Panc1 (cell line): Measurements from ENCODE around the gene NANOS3. TPM values are rescaled to one million over a fixed set of nuclear protein-coding genes. Genes with fewer than 3 reads are reported as not detected.

Experiments
- ATAC-seq: fragments of 200-7000 bp; cut with Tn5 transposase; 2 replicates; pipeline ENCODE4 v1.9.1; 2020; ENCODE audit warnings: mild to moderate bottlenecking, moderate library complexity
- BruUV-seq: library from RNA; stranded (reverse); fragments of 400-500 nt; replicated peaks from 2 replicates; lab custom pipeline; 2021; lab: Mats Ljungman, UMichigan
- CTCF ChIA-PET: fragments of 300-600 bp; sonication (Branson Sonifier 250); formaldehyde crosslinking; loops from one replicate; lab custom pipeline; 2022; ENCODE audit warnings: antibody characterized with exemption; lab: Charles Lee
- POLR2A ChIA-PET: fragments of 300-600 bp; sonication (Branson Sonifier 250); formaldehyde crosslinking; loops from one replicate; lab custom pipeline; 2022; ENCODE audit warnings: antibody characterized with exemption; lab: Charles Lee
- DNase-seq: peaks from one replicate; pipeline ENCODE4 v3.0.0-alpha.2; 2010; ENCODE audit warnings: low read depth, low spot score
- H3K27ac ChIP-seq: 2 replicates; pipeline ENCODE4 v1.5.1; 2011; ENCODE audit warnings: mild to moderate bottlenecking, low read length, inconsistent platforms
- H3K27me3 ChIP-seq: fragments of 200-500 bp; sonication (Bioruptor generic); 2 replicates; pipeline ENCODE4 v1.6.0; 2014; ENCODE audit warnings: low read length, inconsistent platforms; ENCODE audit not compliant: control insufficient read depth, insufficient read depth
- H3K36me3 ChIP-seq: fragments of 200-500 bp; sonication (Bioruptor generic); 2 replicates; pipeline ENCODE4 v1.5.1; 2014; ENCODE audit warnings: inconsistent platforms, mild to moderate bottlenecking, low read length, moderate library complexity; ENCODE audit not compliant: control insufficient read depth, insufficient read depth
- H3K4me1 ChIP-seq: 2 replicates; pipeline ENCODE4 v1.5.1; 2011; ENCODE audit warnings: inconsistent platforms, mild to moderate bottlenecking, low read length, moderate library complexity; ENCODE audit not compliant: control insufficient read depth, insufficient read depth
- H3K4me3 ChIP-seq, 2 experiments: 2 replicates each; pipeline ENCODE4 v1.5.1; 2011 to 2012; ENCODE audit warnings: low read depth in 2 of 2, low read length in 2 of 2, mild to moderate bottlenecking in 2 of 2, inconsistent platforms in 1 of 2, moderate library complexity in 1 of 2
- H3K9me3 ChIP-seq: fragments of 200-500 bp; sonication (Bioruptor generic); 2 replicates; pipeline ENCODE4 v1.5.1; 2014; ENCODE audit warnings: low read depth, mild to moderate bottlenecking, inconsistent platforms, low read length, moderate library complexity; ENCODE audit not compliant: control insufficient read depth, insufficient read depth
- CTCF ChIP-seq: fragments of 450-650 bp; IDR thresholded peaks from 2 replicates; pipeline ENCODE4 v1.5.1; 2017; ENCODE audit warnings: mild to moderate bottlenecking
- POLR2AphosphoS5 ChIP-seq: IDR thresholded peaks from 2 replicates; pipeline ENCODE4 v1.6.1; 2012; ENCODE audit warnings: mild to moderate bottlenecking, low read depth, low read length, moderate library complexity
- REST ChIP-seq, 2 experiments: IDR thresholded peaks; 2 replicates each; pipeline ENCODE4 v1.6.1; 2011 to 2012; ENCODE audit warnings: low read depth in 2 of 2, control low read depth in 1 of 2, low read length in 1 of 2, mild to moderate bottlenecking in 1 of 2, moderate library complexity in 1 of 2; ENCODE audit not compliant: insufficient read depth in 1 of 2
- SIN3A ChIP-seq: IDR thresholded peaks from 2 replicates; pipeline ENCODE4 v1.6.1; 2012; ENCODE audit warnings: low read depth, mild to moderate bottlenecking, low read length, moderate library complexity, borderline replicate concordance; ENCODE audit not compliant: insufficient read depth
- TCF7L2 ChIP-seq: IDR thresholded peaks from 2 replicates; pipeline ENCODE4 v1.6.1; 2011; ENCODE audit warnings: mild to moderate bottlenecking, low read depth, low read length, inconsistent platforms
- in situ Hi-C: cut with HindIII; loops from 2 replicates; pipeline ENCODE4 v1.10.0; 2016; ENCODE audit warnings: low sequenced_read_pairs, low pct_unique_long_range_greater_than_20kb
- intact Hi-C: fragments of 100-400 bp; cut with micrococcal nuclease; formaldehyde crosslinking; loops from one replicate; pipeline ENCODE4 v1.10.0; 2022; ENCODE audit not compliant: unreplicated experiment
- microRNA-seq: library from miRNA; unstranded; fragments of <30 nt; microRNA quantifications from one replicate; pipeline ENCODE4 v1.1.0, GENCODE V29; 2020; ENCODE audit not compliant: unreplicated experiment
- total RNA-seq: library from RNA; stranded (reverse); gene quantifications from one replicate; pipeline ENCODE4 v1.2.1, GENCODE V29; 2021; ENCODE audit not compliant: unreplicated experiment

NANOS3 gene
- total RNA-seq, 1 experiment from 2014 or later: 0.33 TPM

- no peak overlapping the region for H3K27ac ChIP-seq
- ChIA-PET POLR2A (no interaction called here), CTCF (no interaction called here)
- no peaks in the 10 kb centered on the region for H3K9me3 ChIP-seq
- DNase-seq: no peak
- in situ Hi-C loops: no loop called here
- TF ChIP-seq SIN3A (no peak), REST (IDR thresholded peaks at IDR 0.05; ENCODE audit: insufficient read depth in 1 of 2, low read depth in 2 of 2, low read length in 1 of 2) (no peak), CTCF (no peak), POLR2AphosphoS5 (no peak), TCF7L2 (no peak)
- ATAC-seq: no peak
- intact Hi-C loops: no loop called here
- H3K27me3 ChIP-seq: no peaks in the 10 kb centered on the region
- no TSS peak for BruUV-seq
- H3K36me3 ChIP-seq: no peaks in the 10 kb centered on the region
- no peak overlapping the region for H3K4me3 ChIP-seq
- no peaks in the 10 kb centered on the region for H3K4me1 ChIP-seq
These were observed 53.0 kb downstream of the NANOS3 start for GRCh38 chr19:13929956-13930355.

Small RNA genes within 50 kb of the gene (microRNA-seq; reads per million reads assigned to microRNA genes)
- gene MIR181C: 220 reads per million, percentile 63 among the genes with 10 or more reads in this experiment
- gene MIR181D: 229 reads per million, percentile 63 among the genes with 10 or more reads in this experiment

Other genes with a start within 250 kb of the NANOS3 start
- gene MRI1, start 112.6 kb upstream of the NANOS3 start, total RNA-seq: 19.5 TPM
- 97.2 TPM for gene C19orf53, start 102.7 kb upstream of the NANOS3 start, total RNA-seq
- gene ZSWIM4, start 81.7 kb upstream of the NANOS3 start, total RNA-seq: 8.7 TPM
- gene BRME1, start 29.0 kb downstream of the NANOS3 start, total RNA-seq: 6.5 TPM
- 28.0 TPM for gene CC2D1A, start 29.1 kb downstream of the NANOS3 start, total RNA-seq
- gene PODNL1, start 61.3 kb downstream of the NANOS3 start, total RNA-seq: 1.4 TPM
- gene DCAF15, start 75.4 kb downstream of the NANOS3 start, total RNA-seq: 38.8 TPM
- 15.2 TPM for gene RFX1, start 129.2 kb downstream of the NANOS3 start, total RNA-seq
- gene RLN3, start 151.0 kb downstream of the NANOS3 start, total RNA-seq: not detected
- 10.2 TPM for gene IL27RA, start 154.6 kb downstream of the NANOS3 start, total RNA-seq
- gene PALM3, start 184.9 kb downstream of the NANOS3 start, total RNA-seq: 0.54 TPM
- gene MISP3, start 195.7 kb downstream of the NANOS3 start, total RNA-seq: 1.5 TPM
- 0.28 TPM for gene C19orf67, start 208.6 kb downstream of the NANOS3 start, total RNA-seq
- 82.0 TPM for gene SAMD1, start 213.6 kb downstream of the NANOS3 start, total RNA-seq
- 70.8 TPM for gene PRKACA, start 240.6 kb downstream of the NANOS3 start, total RNA-seq